ENCODE data around the gene ZCCHC24.

Gene ZCCHC24

DNA sequence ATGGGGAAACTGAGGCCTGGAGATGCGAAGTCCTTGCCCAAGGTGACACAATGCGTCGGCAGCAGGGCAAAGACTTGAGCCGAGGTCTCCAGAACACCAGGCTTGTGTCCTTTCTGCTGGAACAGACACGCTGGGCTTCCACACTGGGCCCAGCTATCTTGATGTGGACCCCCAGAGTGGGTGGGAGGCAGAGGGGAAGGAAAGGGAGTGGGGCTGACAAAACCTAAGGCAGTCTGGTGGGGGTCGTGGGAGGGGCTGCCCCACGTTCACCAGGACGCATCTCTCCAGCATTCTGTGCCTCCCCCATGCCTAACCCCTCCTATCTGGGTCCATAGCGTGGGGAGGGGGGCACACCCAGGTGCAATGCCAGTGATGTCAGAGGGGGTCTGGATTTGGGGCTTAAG lies 60.0 kb downstream of the ZCCHC24 start:
- Histone ChIP-seq H4K20me1 (ENCODE audit: control insufficient read depth, insufficient read depth, low read depth, low read length) (no peaks in the 10 kb centered on the region), H3K36me3 (ENCODE audit: control insufficient read depth, low read length) (no peaks in the 10 kb centered on the region)

GRCh38 chr10:79384773-79385391 lies 60.5 kb downstream of the ZCCHC24 start:
- Histone ChIP-seq H4K20me1 (ENCODE audit: control insufficient read depth, insufficient read depth, low read depth, low read length) (no peaks in the 10 kb centered on the region), H3K79me2 (ENCODE audit: control insufficient read depth, low read length) (no peaks in the 10 kb centered on the region), H3K9me3 (ENCODE audit: control insufficient read depth, insufficient read depth, low read length) (no peaks in the 10 kb centered on the region), H3K36me3 (ENCODE audit: control insufficient read depth, low read length) (no peaks in the 10 kb centered on the region), H3K4me3 (ENCODE audit: low read length) (no peak overlapping the region), H3K27me3 (ENCODE audit: control insufficient read depth, low read length) (no peaks in the 10 kb centered on the region), H3K27ac (ENCODE audit: low read depth, low read length) (no peak overlapping the region), H3K9me2 (replicated peaks; ENCODE audit: control insufficient read depth, low read length) (no peaks in the 10 kb centered on the region), H3F3A (ENCODE audit: control insufficient read depth, insufficient read depth) (no peaks in the 10 kb centered on the region), H3K4me2 (ENCODE audit: low read length) (no peak overlapping the region), H3K4me1 (ENCODE audit: control insufficient read depth, low read length) (peaks cover 6% of the 10 kb centered on the region)
- no peak for TF ChIP-seq EZH2phosphoT487 (IDR thresholded peaks at IDR 0.05; ENCODE audit: borderline replicate concordance, low read length)
- TF ChIP-seq CTCF (IDR thresholded peaks at IDR 0.05; ENCODE audit: low read depth, low read length, poor library complexity, severe bottlenecking): no peak

More for the DNA sequence above, 60.0 kb downstream of the ZCCHC24 start:
- Histone ChIP-seq H3K9me2 (replicated peaks; ENCODE audit: control insufficient read depth, low read length) (no peaks in the 10 kb centered on the region), H3K27ac (ENCODE audit: low read depth, low read length) (no peak overlapping the region), H3F3A (ENCODE audit: control insufficient read depth, insufficient read depth) (no peaks in the 10 kb centered on the region), H3K9me3 (ENCODE audit: control insufficient read depth, insufficient read depth, low read length) (no peaks in the 10 kb centered on the region), H3K4me3 (ENCODE audit: low read length) (no peak overlapping the region), H3K4me1 (ENCODE audit: control insufficient read depth, low read length) (peaks cover 6% of the 10 kb centered on the region), H3K27me3 (ENCODE audit: control insufficient read depth, low read length) (no peaks in the 10 kb centered on the region), H3K79me2 (ENCODE audit: control insufficient read depth, low read length) (no peaks in the 10 kb centered on the region), H3K4me2 (ENCODE audit: low read length) (no peak overlapping the region)
- TF ChIP-seq CTCF (IDR thresholded peaks at IDR 0.05; ENCODE audit: low read depth, low read length, poor library complexity, severe bottlenecking) (no peak), EZH2phosphoT487 (IDR thresholded peaks at IDR 0.05; ENCODE audit: borderline replicate concordance, low read length) (no peak)

DNA sequence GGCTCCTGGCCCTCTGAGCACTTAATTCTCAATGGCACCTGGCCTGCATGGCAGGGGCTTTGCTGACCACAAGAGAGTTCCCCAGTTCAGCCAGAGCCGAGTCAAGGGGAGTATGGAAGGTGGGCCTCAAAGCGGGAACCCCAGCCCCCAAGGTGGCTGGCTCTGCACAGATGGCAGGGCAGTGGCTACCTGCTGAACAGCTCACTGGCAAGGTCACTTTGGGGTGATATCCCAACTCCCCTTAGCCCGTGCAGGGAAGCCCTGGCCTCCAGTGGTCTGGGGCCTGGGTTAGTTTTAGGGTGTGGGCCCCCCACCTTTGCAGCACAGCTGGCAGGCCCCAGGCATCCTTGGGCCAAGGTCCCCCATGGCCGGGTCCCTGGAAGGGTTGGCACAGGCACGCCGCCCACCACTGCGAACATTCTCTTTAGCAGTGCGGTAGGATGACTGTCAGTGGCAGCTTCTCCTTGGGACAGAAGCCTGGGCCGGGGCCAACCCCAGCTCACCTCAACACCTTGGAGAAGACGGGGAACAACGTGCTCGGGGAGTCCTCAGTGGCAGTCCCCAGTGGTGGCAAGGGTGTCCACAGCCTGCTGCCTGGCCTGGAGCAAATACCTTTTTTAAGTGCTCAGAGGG lies 61.3 kb downstream of the ZCCHC24 start:
- H3K36me3 ChIP-seq (ENCODE audit: control insufficient read depth, low read length): no peaks in the 10 kb centered on the region
- no peaks in the 10 kb centered on the region for H3K79me2 ChIP-seq (ENCODE audit: control insufficient read depth, low read length)
- H4K20me1 ChIP-seq (ENCODE audit: control insufficient read depth, insufficient read depth, low read depth, low read length): no peaks in the 10 kb centered on the region
- no peaks in the 10 kb centered on the region for H3K9me2 ChIP-seq (replicated peaks; ENCODE audit: control insufficient read depth, low read length)
- H3K27me3 ChIP-seq (ENCODE audit: control insufficient read depth, low read length): no peaks in the 10 kb centered on the region
- TF ChIP-seq CTCF (IDR thresholded peaks at IDR 0.05; ENCODE audit: low read depth, low read length, poor library complexity, severe bottlenecking) (no peak), EZH2phosphoT487 (IDR thresholded peaks at IDR 0.05; ENCODE audit: borderline replicate concordance, low read length) (no peak)
- H3K27ac ChIP-seq (ENCODE audit: low read depth, low read length): no peak overlapping the region
- peaks cover 5% of the 10 kb centered on the region for H3K4me1 ChIP-seq (ENCODE audit: control insufficient read depth, low read length)
- no peak overlapping the region for H3K4me3 ChIP-seq (ENCODE audit: low read length)
- no peaks in the 10 kb centered on the region for H3F3A ChIP-seq (ENCODE audit: control insufficient read depth, insufficient read depth)
- no peak overlapping the region for H3K4me2 ChIP-seq (ENCODE audit: low read length)
- H3K9me3 ChIP-seq (ENCODE audit: control insufficient read depth, insufficient read depth, low read length): no peaks in the 10 kb centered on the region

Data from DOHH2 (cell line).